ENCODE data around the gene ALK. TPM values are rescaled to one million over a fixed set of nuclear protein-coding genes. Genes with fewer than 3 reads are reported as not detected.

ALK gene
- polyA plus RNA-seq, 2 of the 4 experiments (the other 2 are of a cell fraction): not detected

GRCh38 chr2:29744976-29745375 is 176.4 kb downstream of the ALK start:
- ChIA-PET POLR2A (no interaction called here), CTCF (interaction anchor here (1.6 kb wide), 1 partner anchor 44 kb away, joined by 3 read pairs; no protein-coding TSS in a partner anchor)
- 38% methylated on average over 3 of the region's 3 CpGs for WGBS (ENCODE audit: missing lambda C conversion rate)
- no peak overlapping the region for H3K4me3 ChIP-seq
- ATAC-seq: no peak
- H3K4me2 ChIP-seq: no peak overlapping the region
- H3K9me3 ChIP-seq: no peaks in the 10 kb centered on the region
- H3K27ac ChIP-seq: no peak overlapping the region
- TF ChIP-seq RAD21 (conservative IDR thresholded peaks at IDR 0.05 in 1 of 2, IDR thresholded peaks at IDR 0.05 in 1 of 2): no peak
- FAIRE-seq: no peak
- peaks cover 33% of the 10 kb centered on the region for H3K4me1 ChIP-seq
- DNase-seq (ENCODE audit: low read depth in 1 of 2, low spot score in 1 of 2): no peak

GRCh38 chr2:29743516-29743915 is 177.9 kb downstream of the ALK start:
- H3K27ac ChIP-seq: no peak overlapping the region
- WGBS (ENCODE audit: missing lambda C conversion rate): 83% methylated on average over 3 of the region's 3 CpGs
- TF ChIP-seq ZSCAN20 (CRISPR knock-in tag; IDR thresholded peaks at IDR 0.05) (no peak), REST (IDR thresholded peaks at IDR 0.05) (no peak), CEBPB (IDR thresholded peaks at IDR 0.05) (no peak), FOXS1 (CRISPR knock-in tag; IDR thresholded peaks at IDR 0.05) (no peak), ATOH8 (CRISPR knock-in tag; IDR thresholded peaks at IDR 0.05; ENCODE audit: low read depth) (no peak), CHD2 (IDR thresholded peaks at IDR 0.05; ENCODE audit: low read length, partially characterized antibody) (no peak), RARB (CRISPR knock-in tag; IDR thresholded peaks at IDR 0.05) (no peak), KDM1A (IDR thresholded peaks at IDR 0.05; ENCODE audit: low read depth) (no peak), ZC3H11A (IDR thresholded peaks at IDR 0.05) (no peak), JUNB (IDR thresholded peaks at IDR 0.05) (no peak)
- FAIRE-seq (no peak), DNase-seq (ENCODE audit: low read depth in 1 of 2, low spot score in 1 of 2) (no peak), ATAC-seq (no peak)
- H3K4me3 ChIP-seq: no peak overlapping the region
- no peak overlapping the region for H3K4me2 ChIP-seq
- POLR2A ChIA-PET: no interaction called here
- CTCF ChIA-PET: interaction anchor here (0.9 to 1.2 kb wide), 3 partner anchors 19 to 86 kb away, joined by 3 to 5 read pairs (median 3); no protein-coding TSS in a partner anchor
- no peaks in the 10 kb centered on the region for H3K9me3 ChIP-seq
- H3K4me1 ChIP-seq: peaks cover 27% of the 10 kb centered on the region

- no peak for FAIRE-seq
- CTCF ChIA-PET: interaction anchor here (0.9 to 1.2 kb wide), 2 partner anchors 34 to 85 kb away, joined by 3 read pairs; no protein-coding TSS in a partner anchor
Observed at GRCh38 chr2:29742656-29743055, 178.7 kb downstream of the ALK start.

More at GRCh38 chr2:29742656-29743055, 178.7 kb downstream of the ALK start:
- Histone ChIP-seq H3K9me3 (no peaks in the 10 kb centered on the region), H3K27ac (no peak overlapping the region), H3K4me1 (peaks cover 19% of the 10 kb centered on the region), H3K4me3 (no peak overlapping the region), H3K4me2 (no peak overlapping the region)
- whole genome bisulfite sequencing (ENCODE audit: missing lambda C conversion rate): 15% methylated on average over 2 of the region's 2 CpGs
- no peak for ATAC-seq
- TF ChIP-seq TP53 (CRISPR knock-in tag; IDR thresholded peaks at IDR 0.05) (no peak), NPAS2 (CRISPR knock-in tag; IDR thresholded peaks at IDR 0.05; ENCODE audit: borderline replicate concordance) (no peak), PBX3 (IDR thresholded peaks at IDR 0.05) (no peak), POLR2A (IDR thresholded peaks at IDR 0.05; ENCODE audit: low read length) (no peak), BHLHE40 (IDR thresholded peaks at IDR 0.05; ENCODE audit: low read depth, low read length) (no peak), EP300 (IDR thresholded peaks at IDR 0.05) (no peak), KDM1A (IDR thresholded peaks at IDR 0.05; ENCODE audit: low read depth) (no peak), ZNF302 (CRISPR knock-in tag; IDR thresholded peaks at IDR 0.05) (no peak)
- no peak for DNase-seq (ENCODE audit: low read depth in 1 of 2, low spot score in 1 of 2)
- POLR2A ChIA-PET: no interaction called here

All from A549 (cell line).